Endodermal cell (in vitro differentiated cells): ENCODE data around the gene SPDYC. TPM values are rescaled to one million over a fixed set of nuclear protein-coding genes. Genes with fewer than 3 reads are reported as not detected.

Experiments used
- DNase-seq: peaks from one replicate; pipeline ENCODE4 v3.0.0-alpha.2; 2017
- H3K27ac ChIP-seq: 2 replicates; pipeline ENCODE4 v1.5.1; 2013; ENCODE audit warnings: mild to moderate bottlenecking, low read depth, low read length, moderate library complexity
- H3K27me3 ChIP-seq: 2 replicates; pipeline ENCODE4 v1.6.1; 2013; ENCODE audit warnings: mild to moderate bottlenecking, low read length, moderate library complexity; ENCODE audit not compliant: insufficient read depth, control insufficient read depth, poor library complexity, severe bottlenecking
- H3K36me3 ChIP-seq: 2 replicates; pipeline ENCODE4 v1.7.0; 2013; ENCODE audit warnings: mild to moderate bottlenecking, low read length, moderate library complexity; ENCODE audit not compliant: control insufficient read depth, insufficient read depth
- H3K4me1 ChIP-seq: one replicate; pipeline ENCODE4 v1.7.0; 2013; ENCODE audit warnings: low read length; ENCODE audit not compliant: control insufficient read depth, insufficient read depth
- H3K4me3 ChIP-seq: 2 replicates; pipeline ENCODE4 v1.5.1; 2013; ENCODE audit warnings: mild to moderate bottlenecking, low read length, moderate library complexity
- H3K9ac ChIP-seq: 2 replicates; pipeline ENCODE4 v1.6.1; 2013; ENCODE audit warnings: mild to moderate bottlenecking, low read length, moderate library complexity; ENCODE audit not compliant: poor library complexity, severe bottlenecking; ENCODE audit errors: extremely low read depth
- H3K9me3 ChIP-seq: 2 replicates; pipeline ENCODE4 v1.6.1; 2013; ENCODE audit warnings: mild to moderate bottlenecking, low read length, moderate library complexity; ENCODE audit not compliant: control insufficient read depth
- H3K27ac Mint-ChIP-seq: 2 replicates; pipeline ENCODE4 v1.8.0; 2020; ENCODE audit warnings: mixed read lengths
- H3K27me3 Mint-ChIP-seq: 2 replicates; pipeline ENCODE4 v1.8.0; 2021; ENCODE audit warnings: mild to moderate bottlenecking, mixed read lengths; ENCODE audit not compliant: insufficient read depth
- H3K36me3 Mint-ChIP-seq: 2 replicates; pipeline ENCODE4 v1.8.0; 2020; ENCODE audit warnings: low read depth, mixed read lengths
- H3K4me1 Mint-ChIP-seq: 2 replicates; pipeline ENCODE4 v1.8.0; 2020; ENCODE audit warnings: mixed read lengths
- H3K4me3 Mint-ChIP-seq: 2 replicates; pipeline ENCODE4 v1.8.0; 2020; ENCODE audit warnings: mild to moderate bottlenecking, moderate library complexity, mixed read lengths
- H3K9me3 Mint-ChIP-seq: 2 replicates; pipeline ENCODE4 v1.8.0; 2020; ENCODE audit warnings: mild to moderate bottlenecking, mixed read lengths
- WGBS, 2 experiments: methylation state at CpG; one replicate each; pipeline versions ENCODE4 v1.1.5 to v1.1.7; 2013; ENCODE audit warnings: missing lambda C conversion rate in 2 of 2, mixed read lengths in 1 of 2; ENCODE audit not compliant: insufficient coverage in 1 of 2, insufficient read length in 1 of 2; 5-methylcytosine and 5-hydroxymethylcytosine counted together
- total RNA-seq, 2 donors: library from RNA; stranded (reverse); fragmentation: NEBNext Ultra II Directional in 1 of 2; extraction: Animal tissue kit (Norgen Biotek cat#: 25700) in 1 of 2; gene quantifications; 2 replicates in 1 of 2; 3 replicates in 1 of 2; pipeline ENCODE4 v1.2.1, GENCODE V29; 2021
- TF ChIP-seq, protein P1 (sequence below): fragments of 200-600 bp; sonication (generic); conservative IDR thresholded peaks from 2 replicates; pipeline ENCODE4 v1.5.0; 2021; ENCODE audit warnings: antibody characterized with exemption, mild to moderate bottlenecking

Gene SPDYC
- total RNA-seq, 2 donors from 2014 or later = 0.46 TPM; not detected in 1

DNA sequence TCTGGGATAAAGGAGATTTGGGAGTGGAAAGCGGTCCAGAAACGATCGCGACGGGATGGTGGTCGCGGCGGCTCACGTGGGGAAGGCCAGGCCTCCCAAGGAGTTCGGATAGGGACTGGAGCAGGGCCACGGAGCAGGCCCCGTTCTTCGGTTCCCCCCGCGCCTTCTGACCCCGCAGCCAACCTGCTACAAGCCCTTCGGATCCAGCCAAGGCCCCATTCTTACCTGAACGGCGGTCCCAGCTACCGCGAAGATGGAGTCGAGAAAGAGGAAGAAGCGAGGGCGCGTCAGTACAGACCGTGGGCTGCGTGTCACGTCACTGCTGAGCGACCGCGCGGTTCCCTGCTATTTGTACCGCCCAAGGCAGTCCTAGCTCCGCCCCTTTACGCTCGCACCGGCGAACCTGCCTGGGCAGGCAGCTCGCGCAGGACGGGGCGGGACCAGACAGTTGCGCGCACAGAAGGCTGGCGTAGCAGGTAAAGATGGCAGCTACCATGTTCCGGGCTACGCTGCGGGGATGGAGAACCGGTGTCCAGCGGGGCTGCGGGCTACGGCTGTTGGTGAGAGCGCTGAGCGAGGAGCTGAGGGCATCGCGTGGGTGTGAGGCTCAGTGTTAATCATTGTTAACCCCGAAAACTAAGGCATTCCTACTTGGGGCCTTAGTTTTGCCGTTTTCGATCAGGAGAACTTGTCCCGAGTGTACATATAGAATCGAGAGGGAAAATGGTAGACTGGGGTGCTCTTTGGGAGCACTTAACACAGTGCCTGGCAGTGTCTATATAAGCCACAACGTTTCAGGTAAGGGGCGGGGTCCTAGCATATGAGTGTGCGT, 48.0 kb upstream of the SPDYC start, which contains the start of the genes FAU and MRPL49:
TSS of gene FAU (minus strand) at position 270 of the 832 bp plus-strand sequence. CDS start 321 bp downstream, outside the sequence.
TSS of gene MRPL49 (plus strand) at position 457 of the 832 bp plus-strand sequence. CDS start at position 483, 26 bp downstream.
- H3K27ac Mint-ChIP-seq = peak within 1 kb of the TSS; percentile 99
- H3K4me1 ChIP-seq = no peaks in the 10 kb centered on the region
- no peaks in the 10 kb centered on the region for H3K27me3 ChIP-seq
- peaks cover 9% of the 10 kb centered on the region for H3K4me1 Mint-ChIP-seq
- TF ChIP-seq, protein P1, sequence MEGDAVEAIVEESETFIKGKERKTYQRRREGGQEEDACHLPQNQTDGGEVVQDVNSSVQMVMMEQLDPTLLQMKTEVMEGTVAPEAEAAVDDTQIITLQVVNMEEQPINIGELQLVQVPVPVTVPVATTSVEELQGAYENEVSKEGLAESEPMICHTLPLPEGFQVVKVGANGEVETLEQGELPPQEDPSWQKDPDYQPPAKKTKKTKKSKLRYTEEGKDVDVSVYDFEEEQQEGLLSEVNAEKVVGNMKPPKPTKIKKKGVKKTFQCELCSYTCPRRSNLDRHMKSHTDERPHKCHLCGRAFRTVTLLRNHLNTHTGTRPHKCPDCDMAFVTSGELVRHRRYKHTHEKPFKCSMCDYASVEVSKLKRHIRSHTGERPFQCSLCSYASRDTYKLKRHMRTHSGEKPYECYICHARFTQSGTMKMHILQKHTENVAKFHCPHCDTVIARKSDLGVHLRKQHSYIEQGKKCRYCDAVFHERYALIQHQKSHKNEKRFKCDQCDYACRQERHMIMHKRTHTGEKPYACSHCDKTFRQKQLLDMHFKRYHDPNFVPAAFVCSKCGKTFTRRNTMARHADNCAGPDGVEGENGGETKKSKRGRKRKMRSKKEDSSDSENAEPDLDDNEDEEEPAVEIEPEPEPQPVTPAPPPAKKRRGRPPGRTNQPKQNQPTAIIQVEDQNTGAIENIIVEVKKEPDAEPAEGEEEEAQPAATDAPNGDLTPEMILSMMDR = no peak
- peaks cover 43% of the 10 kb centered on the region for H3K36me3 Mint-ChIP-seq
- H3K27me3 Mint-ChIP-seq = no peaks in the 10 kb centered on the region
- no peaks in the 10 kb centered on the region for H3K9me3 Mint-ChIP-seq
- H3K27ac ChIP-seq = peak within 1 kb of the TSS; percentile 59
- peak within 1 kb of the TSS; percentile 98 for H3K4me3 Mint-ChIP-seq
- peak within 1 kb of the TSS; percentile 96 for H3K4me3 ChIP-seq
- 0% methylated on average over 43 to 64 of the region's 64 CpGs for WGBS, 2 experiments
- H3K36me3 ChIP-seq = peaks cover 64% of the 10 kb centered on the region
- peak; percentile 99 for DNase-seq
- no peaks in the 10 kb centered on the region for H3K9me3 ChIP-seq
- H3K9ac ChIP-seq = peak within 1 kb of the TSS; percentile 75

DNA sequence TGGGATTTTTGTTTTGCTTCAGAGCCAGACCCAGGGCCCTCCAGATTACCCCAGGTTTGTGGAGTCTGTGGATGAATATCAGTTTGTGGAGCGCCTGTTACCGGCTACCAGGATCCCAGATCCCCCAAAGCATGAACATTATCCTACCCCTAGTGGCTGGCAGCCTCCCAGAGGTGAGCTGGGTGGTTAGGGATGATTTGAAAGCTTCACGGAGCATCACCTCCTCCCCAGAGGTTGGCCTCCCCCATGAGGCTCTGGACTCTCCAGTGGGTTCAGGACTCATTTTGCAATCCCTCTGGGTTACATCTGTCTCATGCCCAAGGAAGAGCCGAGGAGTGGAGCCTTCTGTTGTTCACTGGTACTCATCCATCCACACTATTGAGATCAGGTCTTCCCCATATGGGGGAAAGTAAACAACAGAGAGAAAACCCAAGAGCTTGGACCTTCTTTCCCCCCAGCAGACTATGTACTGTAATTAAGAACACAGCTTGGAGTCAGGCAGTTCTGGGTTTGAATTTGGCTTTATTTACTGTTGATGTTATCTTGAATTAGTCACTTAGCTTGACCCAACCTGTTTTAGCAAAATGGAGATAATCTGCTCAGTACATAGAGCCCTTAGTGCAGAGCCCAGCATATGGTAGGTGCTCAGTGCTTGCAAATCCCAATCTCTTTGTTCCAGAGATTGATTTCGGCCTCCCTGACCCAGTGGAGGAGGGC, 45.4 kb upstream of the SPDYC start:
- TF ChIP-seq, protein P1 = no peak
- Histone ChIP-seq H3K9me3 (no peaks in the 10 kb centered on the region), H3K9ac (no peak overlapping the region), H3K4me3 (no peak overlapping the region), H3K27ac (no peak overlapping the region), H3K27me3 (no peaks in the 10 kb centered on the region), H3K4me1 (no peaks in the 10 kb centered on the region), H3K36me3 (peaks cover 67% of the 10 kb centered on the region)
- Mint-ChIP-seq H3K27ac (no peak overlapping the region), H3K9me3 (no peaks in the 10 kb centered on the region), H3K4me3 (peak overlapping the region; percentile 5), H3K4me1 (peaks cover 8% of the 10 kb centered on the region), H3K27me3 (no peaks in the 10 kb centered on the region), H3K36me3 (peaks cover 38% of the 10 kb centered on the region)
- DNase-seq = peak; percentile 22
- 80 to 92% methylated on average over 1 to 3 of the region's 5 CpGs for WGBS, 2 experiments

DNA sequence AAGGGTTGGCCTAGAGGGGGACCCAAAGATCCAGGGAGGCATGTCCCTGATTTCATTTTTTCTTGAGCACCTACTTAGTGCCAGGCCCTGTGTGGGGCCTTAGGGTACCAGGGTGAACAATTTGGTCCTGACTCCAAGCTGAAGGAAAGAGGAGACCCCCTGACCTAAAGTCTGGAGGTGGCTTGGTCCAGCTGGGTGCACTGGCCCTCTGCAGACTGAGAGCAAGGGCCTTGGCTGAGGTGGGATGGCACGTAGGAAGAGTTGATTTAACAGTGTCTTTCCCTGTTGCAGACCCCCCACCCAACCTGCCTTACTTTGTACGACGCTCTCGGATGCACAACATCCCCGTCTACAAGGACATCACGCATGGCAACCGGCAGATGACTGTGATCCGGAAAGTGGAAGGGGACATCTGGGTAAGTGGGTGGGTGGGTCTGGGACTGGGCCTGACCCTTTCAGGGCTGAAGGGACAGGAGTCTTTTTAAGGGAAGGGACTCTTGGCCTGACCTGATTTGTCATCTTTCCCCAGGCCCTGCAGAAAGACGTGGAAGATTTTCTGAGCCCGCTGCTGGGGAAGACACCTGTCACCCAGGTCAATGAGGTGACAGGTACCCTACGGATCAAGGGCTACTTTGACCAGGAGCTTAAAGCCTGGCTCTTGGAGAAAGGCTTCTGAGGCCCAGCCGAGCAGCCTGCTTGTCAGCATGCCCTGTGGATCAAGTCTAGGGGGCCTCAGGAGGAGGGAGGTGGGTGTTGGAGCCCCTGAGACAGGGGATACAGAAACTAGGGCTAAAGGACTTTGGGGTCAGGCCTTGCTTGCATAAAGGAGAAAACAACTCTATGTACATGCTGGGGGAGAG, 44.6 kb upstream of the SPDYC start:
- Histone ChIP-seq H3K27ac (no peak overlapping the region), H3K27me3 (no peaks in the 10 kb centered on the region), H3K9me3 (no peaks in the 10 kb centered on the region), H3K9ac (no peak overlapping the region), H3K36me3 (peaks cover 64% of the 10 kb centered on the region), H3K4me3 (no peak overlapping the region), H3K4me1 (no peaks in the 10 kb centered on the region)
- TF ChIP-seq, protein P1 = no peak
- Mint-ChIP-seq H3K27me3 (no peaks in the 10 kb centered on the region), H3K9me3 (no peaks in the 10 kb centered on the region), H3K27ac (no peak overlapping the region), H3K4me1 (peaks cover 8% of the 10 kb centered on the region), H3K36me3 (peaks cover 35% of the 10 kb centered on the region), H3K4me3 (no peak overlapping the region)
- peak; percentile 21 for DNase-seq
- 93 to 94% methylated on average over 7 to 12 of the region's 12 CpGs for WGBS, 2 experiments
